Stimulated activated CD4-positive, alpha-beta T cell treated with anti-CD3 and anti-CD28 coated beads, TNF-alpha, amount 100 ng/mL, for 4 hours (primary cell): ENCODE results near the gene SPECC1.
A peak's percentile ranks its signal among the peaks of the same experiment; 100 is the strongest.
"Not testable (repeated sequence)": the region's sequence is repeated elsewhere in the genome, so short reads cannot be mapped to it uniquely, and the experiment has no call there.

Experiments used
- DNase-seq, 3 experiments: peaks; one replicate each; pipeline ENCODE4 v3.0.0-alpha.2; 2020; ENCODE audit warnings: low read depth in 3 of 3

SPECC1 gene

DNA sequence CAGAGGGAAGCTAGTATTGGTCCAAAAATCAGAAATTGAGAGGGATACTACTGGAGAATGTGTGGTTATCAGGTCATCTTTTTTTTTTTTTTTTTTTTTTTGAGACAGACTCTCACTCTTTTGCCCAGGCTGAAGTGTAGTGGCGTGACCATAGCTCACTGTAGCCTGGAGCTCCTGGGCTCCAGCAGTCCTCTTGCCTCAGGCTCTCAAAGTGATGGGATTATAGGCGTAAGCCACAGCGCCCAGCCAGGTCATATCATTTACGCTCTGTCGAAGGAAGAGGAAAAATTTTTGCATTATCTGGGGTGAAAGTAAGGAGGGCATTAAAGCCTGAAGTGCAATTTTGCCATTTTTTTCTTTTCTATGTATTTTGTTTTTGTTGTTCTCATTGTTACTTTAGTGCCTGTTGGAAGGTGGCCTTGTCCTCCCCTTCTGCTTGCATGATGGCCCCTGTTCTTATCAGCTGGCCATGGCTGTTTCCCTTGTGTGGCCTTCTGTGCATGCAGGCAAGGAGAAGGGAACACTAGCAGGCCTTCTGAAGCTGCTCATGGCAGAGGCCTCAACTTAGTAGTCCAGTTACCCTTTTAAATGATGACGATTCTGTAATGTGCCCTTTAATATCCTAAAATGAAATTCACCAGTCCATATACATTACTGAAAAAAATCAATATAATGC lies 118.3 kb downstream of the SPECC1 start:
- no peak for DNase-seq

DNA sequence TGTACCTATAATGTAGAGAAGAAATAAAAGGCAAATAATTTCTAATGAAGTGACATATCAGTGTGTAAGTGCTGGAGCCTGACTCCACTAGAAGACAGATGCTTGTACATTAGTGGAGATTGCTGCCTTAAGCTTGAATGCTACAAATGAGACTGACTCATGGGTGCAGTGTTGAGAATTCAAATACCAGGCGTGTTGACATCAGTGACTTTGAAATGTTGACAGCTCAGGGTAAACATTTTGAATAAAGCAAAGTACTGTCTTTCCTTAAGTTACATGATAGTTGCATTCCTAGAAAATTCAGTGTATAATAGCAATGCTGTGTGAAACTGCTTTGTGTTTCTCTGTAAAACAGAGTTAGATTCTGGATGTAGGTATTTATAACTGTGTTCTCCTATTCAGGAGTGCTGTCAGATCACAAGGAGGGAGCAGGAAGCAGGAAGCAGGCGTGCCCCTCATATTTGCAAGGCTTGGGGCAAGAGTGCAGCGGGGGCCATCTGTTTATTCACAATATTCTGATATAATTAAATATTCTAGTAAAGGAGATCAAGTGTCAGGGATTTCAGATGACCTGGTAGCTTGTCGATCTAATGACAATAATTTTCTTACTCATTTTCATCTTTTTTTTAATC lies 119.0 kb downstream of the SPECC1 start:
- no peak for DNase-seq

DNA sequence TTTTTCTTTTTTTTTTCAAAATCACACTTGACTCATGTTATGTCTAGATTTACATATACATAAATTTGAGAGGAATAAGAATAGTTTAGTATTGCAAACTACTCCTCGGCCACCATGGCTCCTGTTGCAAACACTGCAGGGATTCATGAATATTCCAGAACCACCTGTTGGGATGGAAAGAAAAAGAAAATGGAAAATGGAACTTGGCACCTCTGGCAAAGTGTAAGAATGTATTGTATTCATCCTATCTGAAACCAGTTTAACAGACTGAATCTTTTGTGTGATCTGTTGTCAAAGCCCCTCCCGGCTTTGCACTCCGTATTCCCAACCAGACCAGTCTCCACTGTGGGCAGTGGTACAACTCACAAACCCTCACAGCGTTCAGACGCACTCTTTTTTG lies 124.4 kb downstream of the SPECC1 start:
- no peak for DNase-seq

DNA sequence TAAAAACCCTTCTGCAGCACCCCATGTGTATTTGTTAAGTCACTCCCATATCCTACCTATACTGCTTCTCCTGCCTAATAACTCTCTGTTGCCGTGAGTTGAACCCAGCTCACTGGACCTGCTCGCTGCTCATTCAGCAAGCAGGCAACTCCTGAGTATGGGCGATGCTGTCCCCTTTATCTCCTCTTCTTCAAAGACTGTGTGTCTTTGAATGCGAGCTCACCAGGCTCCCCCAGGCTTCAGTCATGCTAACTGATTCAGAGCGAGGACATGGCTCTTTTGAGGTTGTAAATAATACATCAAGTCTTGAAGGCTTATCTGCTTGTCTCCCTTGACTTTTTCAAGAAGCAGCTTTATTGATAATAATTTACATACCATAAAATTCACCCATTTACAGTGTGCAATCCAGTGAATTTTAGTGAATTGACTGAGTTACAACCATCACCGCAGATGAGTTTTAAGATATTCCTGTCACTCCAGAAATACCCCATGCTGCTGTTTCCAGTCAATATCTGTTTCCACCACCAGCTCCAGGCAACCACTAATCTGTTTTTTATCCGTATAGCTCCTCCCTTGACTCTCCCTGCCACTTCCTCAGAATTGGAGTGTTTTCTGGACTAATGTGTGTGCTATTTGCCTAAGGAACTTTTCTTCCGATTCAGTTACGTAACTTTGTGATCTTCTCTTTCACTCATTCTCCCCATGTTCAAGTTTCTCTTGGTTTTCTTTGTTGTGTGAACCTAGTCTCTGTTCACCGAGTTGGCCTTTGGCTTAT lies 132.2 kb downstream of the SPECC1 start:
- no peak for DNase-seq

DNA sequence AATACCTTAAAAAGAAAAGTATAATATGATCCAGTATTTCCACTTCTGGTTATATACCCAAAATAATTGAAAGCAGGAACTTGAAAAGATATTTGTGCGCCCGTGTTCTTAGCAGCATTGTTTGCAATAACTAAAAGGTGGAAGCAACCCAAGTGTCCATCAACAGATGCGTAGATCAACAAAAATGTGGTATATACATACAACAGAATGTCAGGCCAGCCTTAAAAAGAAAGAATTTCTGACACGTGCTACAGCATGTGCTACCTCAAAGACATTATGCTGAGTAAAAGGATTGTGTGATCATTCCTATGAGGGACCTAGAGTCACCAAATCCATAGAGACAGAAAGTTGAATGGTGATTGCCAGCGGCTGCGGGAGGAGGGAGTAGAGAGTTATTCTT lies 133.1 kb downstream of the SPECC1 start:
- DNase-seq, result no peak

DNA sequence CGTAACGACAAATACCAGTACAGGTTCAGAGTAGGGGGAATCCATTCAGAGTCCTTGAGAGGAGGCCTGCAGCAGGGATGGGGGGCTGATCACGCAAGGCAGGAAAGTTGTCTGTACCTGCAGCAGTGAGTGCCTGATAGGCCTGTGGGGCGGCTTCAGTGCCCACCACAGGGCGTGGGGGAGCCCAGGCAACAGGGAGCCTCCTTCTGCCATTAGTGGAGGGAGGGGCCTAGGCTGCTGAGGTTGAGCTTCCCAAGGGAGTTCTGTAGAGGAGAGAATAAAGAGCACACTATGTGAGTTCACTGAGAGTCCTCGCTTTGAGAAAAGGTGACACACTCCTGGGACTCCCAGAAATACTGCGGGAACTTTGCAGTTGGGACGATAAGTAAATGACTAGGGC lies 134.6 kb downstream of the SPECC1 start:
- DNase-seq, result no peak

DNA sequence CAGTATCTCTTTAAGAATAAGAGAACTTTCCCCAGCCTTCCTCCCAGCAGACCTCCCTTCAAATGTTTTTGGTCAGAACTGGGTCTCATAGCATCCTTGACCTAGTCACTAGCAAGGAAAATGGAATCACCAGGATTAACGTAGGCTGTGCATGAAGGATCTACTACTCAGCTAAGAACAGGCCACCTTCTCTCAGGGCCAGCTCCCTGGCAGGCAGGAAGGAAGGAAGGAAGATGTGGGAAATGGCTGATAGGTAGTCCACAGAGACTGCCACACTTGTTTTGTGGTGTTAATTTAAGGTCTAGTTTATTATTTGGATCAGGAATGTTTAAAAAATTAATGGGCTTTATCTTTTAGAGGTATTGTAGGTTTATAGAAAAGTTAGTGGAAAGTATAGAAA lies 136.4 kb downstream of the SPECC1 start:
- no peak for DNase-seq

DNA sequence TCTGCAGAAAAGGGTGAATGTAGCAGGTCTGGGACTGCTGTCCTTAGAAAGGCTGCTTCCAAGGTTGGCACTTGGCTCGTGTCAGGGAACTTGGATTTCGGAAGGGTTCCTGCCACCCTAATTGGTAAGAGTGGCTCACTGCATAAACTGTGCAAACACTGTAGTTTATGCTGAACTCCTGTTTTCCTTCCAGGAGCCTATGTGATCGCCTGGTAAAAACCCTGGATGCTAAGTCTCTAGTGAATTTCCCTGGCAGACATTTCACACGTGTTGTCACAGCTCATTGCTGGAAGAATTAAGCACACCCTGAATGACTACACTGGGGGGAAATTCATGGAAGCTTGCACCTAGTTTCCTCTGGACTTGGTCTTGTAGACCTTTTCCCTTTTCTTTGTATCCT lies 140.1 kb downstream of the SPECC1 start:
- no peak for DNase-seq

DNA sequence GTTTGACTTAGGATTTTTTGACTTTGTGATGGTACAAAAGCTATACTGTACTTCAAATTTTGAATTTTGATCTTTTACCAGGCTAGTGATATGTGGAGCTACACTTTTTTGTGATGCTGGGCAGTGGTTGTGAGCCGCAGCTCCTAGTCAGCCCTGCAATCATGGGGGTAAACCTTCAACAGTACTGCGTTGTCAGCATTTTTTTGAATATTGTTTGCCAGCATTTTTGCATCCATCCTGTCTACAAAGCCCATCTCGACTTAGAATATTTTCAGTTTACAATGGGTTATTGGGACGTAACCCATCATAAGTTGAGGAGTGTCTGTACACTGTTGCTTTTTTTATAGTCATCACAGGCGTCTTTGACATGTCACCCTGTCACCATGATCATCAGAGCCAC lies 142.0 kb downstream of the SPECC1 start:
- DNase-seq, result no peak

DNA sequence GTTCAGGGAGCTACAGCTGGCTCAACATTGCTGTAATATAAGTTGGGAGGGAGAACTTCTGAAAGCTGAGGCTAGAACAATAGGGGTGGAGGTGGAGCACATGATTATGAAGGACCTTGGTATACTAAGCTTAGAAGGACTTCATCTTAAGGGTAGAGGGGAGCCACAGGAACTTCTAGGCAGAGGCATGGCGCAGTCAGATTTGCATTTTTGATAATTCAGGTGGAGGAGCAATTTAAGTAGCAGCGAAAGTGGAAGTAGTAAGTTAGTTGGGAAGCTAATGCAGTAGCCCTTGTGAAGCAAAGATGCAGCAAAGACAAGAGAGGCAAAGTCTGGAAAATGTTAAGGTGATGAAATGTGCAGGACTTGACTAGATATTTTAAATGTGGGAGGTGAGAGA lies 144.1 kb downstream of the SPECC1 start:
- DNase-seq, result no peak

DNA sequence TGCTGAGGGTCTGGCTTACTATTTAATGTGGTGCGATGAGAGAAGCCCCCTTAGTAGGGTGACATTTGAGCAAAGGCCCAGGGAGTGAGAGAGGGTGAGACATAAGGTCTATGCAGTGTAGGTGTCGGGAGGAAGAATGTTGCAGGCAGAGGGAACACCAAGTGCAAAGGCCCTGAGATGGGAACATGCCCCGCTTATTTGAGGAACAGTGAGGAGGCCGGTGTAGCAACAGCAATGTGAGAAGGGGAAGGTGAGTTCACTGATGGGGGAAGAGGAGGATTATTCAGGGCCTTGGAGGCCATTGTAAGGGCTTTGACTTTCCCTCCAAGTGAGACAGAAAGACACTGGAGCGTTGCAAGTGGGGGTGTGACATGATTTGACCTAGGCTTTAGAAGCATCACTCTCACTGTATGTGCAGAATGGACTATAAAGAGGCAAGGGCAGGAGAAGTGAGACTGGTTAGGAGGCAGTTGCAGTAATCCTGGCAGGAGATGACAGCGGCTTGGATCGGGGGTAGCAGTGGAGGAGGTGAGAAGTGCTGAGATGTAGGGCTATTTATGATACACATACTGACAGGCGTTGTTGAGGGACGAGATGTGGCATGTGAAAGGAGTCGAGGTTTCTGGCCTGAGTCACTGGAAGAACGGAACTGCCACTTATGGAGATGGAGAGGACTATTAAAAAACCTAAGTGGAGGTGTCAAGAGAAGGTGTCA lies 145.3 kb downstream of the SPECC1 start:
- no peak for DNase-seq

DNA sequence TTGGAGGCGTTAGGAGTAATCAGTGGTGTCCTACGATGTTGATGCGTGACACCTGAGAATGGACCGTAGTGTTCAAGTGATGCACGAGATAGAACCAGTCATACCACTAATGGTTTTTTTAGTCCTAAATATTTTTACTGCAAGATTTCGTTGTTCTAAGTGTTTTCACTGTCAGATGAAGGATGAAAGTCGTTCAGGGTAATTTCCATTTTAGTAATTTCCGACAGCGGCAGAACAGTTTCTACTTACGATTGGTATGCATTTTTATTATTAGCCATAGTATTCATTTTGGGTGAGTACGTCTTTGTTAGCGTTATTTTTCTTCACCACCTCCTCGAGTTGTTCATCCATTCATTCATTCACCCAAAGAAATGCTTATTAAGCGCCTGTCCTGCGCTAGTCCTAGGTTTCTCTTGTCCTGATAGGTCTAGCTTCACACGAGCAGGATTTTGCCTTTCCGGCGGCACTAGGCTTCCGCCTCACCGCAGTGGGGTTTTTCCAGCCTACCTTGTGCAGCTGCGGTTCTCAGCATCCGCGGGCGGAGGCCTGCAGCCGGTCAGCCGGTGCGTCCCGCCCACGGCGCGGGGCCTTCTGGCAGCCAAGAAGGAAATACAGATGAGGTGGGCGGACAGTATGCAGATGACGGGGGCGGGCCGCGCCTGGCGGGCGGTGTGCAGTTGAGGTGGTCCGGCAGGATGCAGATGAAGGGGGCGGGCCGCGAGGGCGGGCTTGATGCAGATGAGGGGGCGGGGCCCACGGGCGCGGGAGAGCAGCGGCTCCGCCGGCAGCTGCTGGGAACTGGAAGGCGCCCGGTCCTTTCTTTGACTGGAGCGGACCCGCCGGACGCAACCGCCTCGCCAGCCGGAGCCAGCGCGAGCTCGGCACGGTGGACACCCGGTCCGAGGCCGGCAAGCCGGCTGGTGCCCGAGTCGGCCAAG lies 146.4 kb downstream of the SPECC1 start:
- DNase-seq, result peak; percentile 81 to 86 (median 84)

DNA sequence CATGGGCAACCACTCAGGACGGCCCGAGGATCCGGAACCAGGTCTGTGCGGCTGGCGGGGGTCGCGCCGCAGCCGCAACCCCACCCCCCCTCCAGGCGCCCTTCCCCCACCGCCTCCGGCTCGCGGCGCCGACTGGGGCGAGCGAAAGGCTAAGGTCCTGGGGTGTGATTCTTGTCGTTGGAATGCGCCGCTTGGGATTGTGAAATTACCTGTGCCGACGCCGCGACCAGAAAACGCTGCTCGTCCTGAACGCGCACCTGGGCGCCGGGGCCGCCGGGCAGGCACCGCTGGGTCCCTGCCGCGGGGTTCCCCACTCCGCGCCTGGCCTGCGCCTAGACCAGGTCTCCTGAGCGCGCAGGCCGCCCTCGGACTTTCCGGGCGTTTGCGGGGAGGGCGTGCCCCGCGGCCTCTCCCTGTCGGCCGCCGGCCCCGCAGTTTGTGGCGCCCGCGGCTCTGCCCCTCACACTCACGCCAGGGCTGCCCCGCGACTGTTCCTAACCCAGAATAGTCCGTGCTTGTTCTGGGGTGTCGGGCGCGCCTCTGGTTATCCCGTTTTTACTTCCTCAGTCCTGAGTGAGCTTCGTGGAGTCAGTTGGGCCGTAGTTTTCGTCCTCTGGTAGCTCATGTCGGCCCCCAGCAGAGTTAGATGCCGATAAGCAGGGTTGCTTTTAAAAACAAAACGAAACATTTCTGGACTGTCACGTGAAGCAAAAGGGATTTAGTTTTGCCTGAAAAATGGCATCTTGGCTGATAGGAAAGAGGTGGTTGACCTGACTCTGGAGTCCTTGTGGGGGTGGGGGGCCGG lies 147.2 kb downstream of the SPECC1 start:
- peak in 1 of 3 experiments; percentile 13 for DNase-seq

DNA sequence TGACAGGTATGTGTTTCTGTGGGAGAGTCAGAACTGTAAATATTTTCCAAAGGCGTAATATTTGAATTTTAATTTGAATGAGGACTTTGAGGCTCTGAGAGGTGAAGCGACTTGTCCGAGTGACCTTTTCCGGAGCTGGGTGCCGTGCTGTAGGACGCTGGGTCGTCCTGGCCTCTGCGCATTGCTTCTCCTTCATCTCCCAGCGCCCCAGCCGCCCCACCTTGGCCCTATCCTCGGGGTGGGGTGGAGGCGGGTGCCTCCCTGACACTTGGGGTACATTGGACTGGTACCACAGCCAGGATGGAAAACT lies 147.8 kb downstream of the SPECC1 start:
- no peak for DNase-seq

DNA sequence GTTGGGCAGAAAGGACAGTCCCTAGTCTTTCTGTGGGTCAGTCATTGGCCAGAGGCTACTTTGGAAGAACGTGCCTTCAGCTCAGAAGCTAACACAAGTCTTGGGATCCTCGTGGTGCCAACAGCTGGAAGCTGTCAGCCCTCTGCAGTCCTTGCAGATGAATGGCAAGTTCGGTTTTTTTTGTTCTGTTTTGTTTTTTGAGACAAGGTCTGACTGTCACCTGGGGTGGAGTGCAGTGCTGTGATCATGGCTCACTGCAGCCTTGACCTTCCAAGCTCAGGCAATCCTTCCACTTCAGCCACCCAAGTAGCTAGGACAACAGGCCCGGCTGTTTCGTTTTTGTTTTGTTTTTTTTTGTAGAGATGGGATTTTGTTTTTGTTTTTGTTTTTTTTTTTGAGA lies 149.4 kb downstream of the SPECC1 start:
- DNase-seq, result no peak

DNA sequence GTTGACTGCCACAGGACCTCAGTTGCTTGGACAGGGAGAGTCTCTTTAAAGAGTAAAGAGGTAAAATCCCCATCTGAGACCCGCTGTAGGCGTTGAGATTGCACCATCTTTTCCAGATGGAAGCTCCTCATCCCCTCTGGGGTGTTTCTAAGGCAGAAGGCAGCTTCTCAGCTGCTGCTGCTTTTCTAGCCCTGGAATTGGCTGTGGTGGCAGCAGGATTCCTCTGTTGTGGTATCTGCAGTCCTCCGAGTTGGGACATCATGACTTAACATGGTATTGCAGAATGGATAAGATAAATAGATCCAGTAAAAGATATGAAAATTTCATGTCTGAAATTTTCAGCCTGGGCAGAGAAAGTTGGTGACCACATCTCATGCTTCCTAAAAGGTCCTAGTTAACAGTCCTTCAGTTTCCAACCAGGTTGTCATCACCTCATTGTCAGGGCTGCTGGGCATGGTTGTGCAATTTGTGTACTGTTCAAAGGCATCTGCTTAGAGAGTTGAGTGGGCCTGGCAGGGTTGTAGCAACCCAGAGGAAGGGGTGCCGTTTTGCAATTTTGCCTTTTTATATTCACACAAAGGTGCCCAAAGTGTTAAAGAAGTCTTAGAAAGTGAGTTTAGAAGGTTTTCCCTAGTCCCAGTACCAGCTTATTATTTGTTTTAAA lies 150.4 kb downstream of the SPECC1 start:
- no peak for DNase-seq

DNA sequence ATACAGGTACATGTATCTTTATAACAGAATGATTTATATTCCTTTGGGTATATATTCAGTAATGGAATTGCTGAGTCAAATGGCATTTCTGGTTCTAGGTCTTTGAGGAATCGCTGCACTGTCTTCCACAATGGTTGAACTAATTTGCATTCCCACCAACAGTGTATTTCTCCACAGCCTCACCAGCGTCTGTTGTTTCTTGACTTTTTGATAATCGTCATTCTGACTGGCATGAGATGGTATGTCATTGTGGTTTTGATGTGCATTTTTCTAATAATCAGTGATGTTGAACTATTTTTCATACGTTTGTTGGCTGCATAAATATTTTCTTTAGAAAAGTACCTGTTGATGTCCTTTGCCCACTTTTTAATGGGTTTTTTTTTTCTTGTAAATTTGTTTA lies 156.4 kb downstream of the SPECC1 start:
- DNase-seq, result not testable (repeated sequence)

DNA sequence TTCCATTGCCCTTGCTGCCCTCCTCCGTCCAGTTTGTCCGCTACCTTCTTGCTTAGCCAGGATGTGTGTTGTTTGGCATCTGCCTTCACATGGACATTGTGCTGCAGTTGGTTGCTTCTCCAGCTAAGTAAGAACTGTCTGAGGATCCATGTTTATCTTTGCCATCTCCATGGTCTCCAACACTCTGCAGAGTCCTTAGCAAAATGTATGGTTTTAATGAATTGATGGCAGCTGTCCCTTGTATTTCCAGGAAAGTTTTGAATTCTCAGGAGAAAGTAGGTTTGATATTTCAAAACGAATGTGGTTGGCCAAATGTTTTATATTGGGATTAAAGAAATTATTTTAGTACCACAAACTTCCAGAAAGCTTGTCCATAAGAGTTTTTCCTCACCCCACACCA lies 160.9 kb downstream of the SPECC1 start:
- DNase-seq, result no peak

DNA sequence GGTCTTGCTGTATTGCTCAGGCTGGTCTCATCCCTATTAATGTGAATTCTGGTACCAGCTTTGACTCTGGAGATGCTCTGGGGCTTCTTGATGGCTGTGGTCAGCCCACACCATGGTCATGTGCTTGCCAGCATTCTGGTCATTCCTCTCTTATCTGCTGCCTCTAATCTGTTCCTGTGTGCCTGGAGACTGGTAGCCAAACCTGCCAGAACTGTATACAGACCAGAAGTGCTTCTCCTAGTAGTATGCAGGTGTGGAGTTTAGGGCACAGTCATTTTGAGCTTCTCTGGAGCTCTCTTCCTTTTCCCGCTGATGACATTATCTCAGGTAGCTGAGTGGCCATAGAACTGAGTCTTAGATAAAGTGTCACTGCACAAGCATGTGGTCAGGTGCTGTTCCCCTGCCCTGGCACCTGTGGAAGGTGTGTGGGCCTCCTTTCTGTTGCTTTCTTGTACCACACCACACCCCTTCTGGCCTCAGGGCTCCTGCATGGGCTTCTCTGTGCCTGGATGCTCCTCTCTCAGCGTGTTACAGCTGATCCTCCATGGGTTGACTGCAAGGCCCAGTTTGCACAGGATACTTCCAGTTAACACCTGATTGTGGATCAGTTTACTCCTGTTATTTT lies 162.7 kb downstream of the SPECC1 start:
- DNase-seq, result no peak

DNA sequence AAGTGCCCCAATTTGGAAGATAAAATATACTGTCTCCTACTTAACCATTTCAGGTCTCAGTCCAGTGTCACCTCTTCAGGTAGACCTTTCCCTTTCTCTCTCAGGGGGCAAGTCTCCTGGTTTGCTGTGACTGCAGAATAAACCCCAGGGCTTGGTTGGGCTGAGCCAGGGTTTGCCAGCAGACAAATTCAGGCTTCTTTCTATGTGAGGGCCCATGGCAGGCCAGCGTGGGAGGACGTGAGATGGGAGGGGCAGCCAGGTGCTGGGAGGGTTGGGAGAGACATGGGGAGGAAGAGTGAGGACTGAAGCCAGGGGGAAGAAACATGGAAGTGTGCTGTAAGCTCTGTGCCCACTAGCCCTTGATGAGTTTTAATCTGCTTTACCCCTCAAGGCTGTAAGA lies 163.2 kb downstream of the SPECC1 start:
- DNase-seq, result no peak
